SK-N-SH (cell line): ENCODE results near the gene SMARCD3.

Experiments used
- CTCF ChIP-seq: fragments of 200-600 bp; sonication (generic); IDR thresholded peaks from 2 replicates; pipeline ENCODE4 v1.6.1; 2017; ENCODE audit warnings: antibody characterized with exemption, mild to moderate bottlenecking, moderate library complexity
- EP300 ChIP-seq, 2 experiments: IDR thresholded peaks; 2 replicates each; pipeline versions ENCODE4 v1.4.0 to v1.6.1; 2012; ENCODE audit warnings: borderline replicate concordance in 1 of 2, low read depth in 1 of 2, low read length in 1 of 2
- GATA2 ChIP-seq: sonication (generic); formaldehyde crosslinking; IDR thresholded peaks from 2 replicates; pipeline ENCODE4 v1.5.0; 2020; ENCODE audit warnings: mild to moderate bottlenecking, missing genetic modification reagents
- MXI1 ChIP-seq: IDR thresholded peaks from 2 replicates; pipeline ENCODE4 v1.6.1; 2012; ENCODE audit warnings: mild to moderate bottlenecking, low read depth, low read length, improper control_type of control experiment
- NFIC ChIP-seq: IDR thresholded peaks from 2 replicates; pipeline ENCODE4 v1.4.0; 2012; ENCODE audit warnings: borderline replicate concordance
- SIN3A ChIP-seq: IDR thresholded peaks from 2 replicates; pipeline ENCODE4 v1.6.1; 2012; ENCODE audit warnings: low read depth, mild to moderate bottlenecking, low read length, moderate library complexity, borderline replicate concordance
- YY1 ChIP-seq: IDR thresholded peaks from 2 replicates; pipeline ENCODE4 v1.4.0; 2012; ENCODE audit warnings: low read depth, mild to moderate bottlenecking

GRCh38 chr7:151202836-151203235 lies 45.7 kb downstream of the SMARCD3 start:
- no peak for TF ChIP-seq SIN3A
- no peak for TF ChIP-seq YY1
- TF ChIP-seq EP300 (IDR thresholded peaks at IDR 0.05; ENCODE audit: borderline replicate concordance in 1 of 2, low read depth in 1 of 2, low read length in 1 of 2), result no peak
- no peak for TF ChIP-seq CTCF
- TF ChIP-seq NFIC, result no peak
- no peak for TF ChIP-seq GATA2
- no peak for TF ChIP-seq MXI1
